Sigmoid colon (tissue), 7 donors: ENCODE measurements around the gene RHOV. TPM values are rescaled to one million over a fixed set of nuclear protein-coding genes. Genes with fewer than 3 reads are reported as not detected.
A peak's percentile ranks its signal among the peaks of the same experiment; 100 is the strongest.

Source experiments
- DNase-seq: peaks from one replicate; pipeline ENCODE4 v3.0.0-alpha.2; 2019
- H3K27ac ChIP-seq, 4 donors: fragments of 200-600 bp; sonication (generic); one replicate each; pipeline ENCODE4 v1.5.1; 2016 to 2019; ENCODE audit warnings: mild to moderate bottlenecking in 1 of 4
- H3K27me3 ChIP-seq, 3 donors: fragments of 200-600 bp; sonication (generic); one replicate each; pipeline ENCODE4 v1.5.1; 2019; ENCODE audit warnings: mild to moderate bottlenecking in 1 of 3
- H3K36me3 ChIP-seq, 4 donors: fragments of 200-600 bp; sonication (generic); one replicate each; pipeline ENCODE4 v1.5.1; 2016 to 2019
- H3K4me1 ChIP-seq, 4 donors: fragments of 200-600 bp; sonication (generic); one replicate each; pipeline ENCODE4 v1.5.1; 2017 to 2019
- H3K4me3 ChIP-seq, 4 donors: fragments of 200-600 bp; sonication (generic); one replicate each; pipeline ENCODE4 v1.5.1; 2017 to 2019; ENCODE audit warnings: mild to moderate bottlenecking in 2 of 4, moderate library complexity in 1 of 4
- H3K9me3 ChIP-seq, 4 donors: fragments of 200-600 bp in 3 of 4; sonication (generic) in 3 of 4; one replicate each; pipeline versions ENCODE4 v1.5.1 to v1.6.1; 2013 to 2019
- EP300 ChIP-seq, 4 donors: sonication (generic); formaldehyde crosslinking; IDR thresholded peaks; one replicate each; pipeline ENCODE4 v1.6.1; 2017; ENCODE audit warnings: antibody characterized with exemption in 4 of 4
- POLR2A ChIP-seq, 2 donors: fragments of 450-650 bp; IDR thresholded peaks; one replicate each; pipeline ENCODE4 v1.6.1; 2016; ENCODE audit warnings: antibody characterized with exemption in 2 of 2, mild to moderate bottlenecking in 2 of 2, moderate library complexity in 2 of 2
- POLR2AphosphoS5 ChIP-seq, 4 donors: sonication (generic); formaldehyde crosslinking; IDR thresholded peaks; one replicate each; pipeline ENCODE4 v1.6.1; 2017; ENCODE audit warnings: antibody characterized with exemption in 4 of 4
- WGBS, 2 donors: extraction: QIAGEN DNeasy Blood & Tissue Kit; methylation state at CpG; one replicate each; pipeline ENCODE4 v1.1.7; 2013; 5-methylcytosine and 5-hydroxymethylcytosine counted together
- intact Hi-C: fragments of 100-400 bp; cut with DNase I; formaldehyde crosslinking; loops from one replicate; pipeline ENCODE4 v1.15.1; 2023
- polyA plus RNA-seq, 3 donors: library from polyadenylated mRNA; stranded (reverse); fragments of 200-250 nt; gene quantifications; one replicate each; pipeline ENCODE4 v1.2.3, GENCODE V29; 2013
- total RNA-seq, 4 donors: library from RNA; depleted of rRNA; stranded (reverse); fragments of >200 nt; gene quantifications; one replicate each; pipeline ENCODE4 v1.1.0, GENCODE V29; 2016
- TF ChIP-seq, protein P1 (sequence below), 4 experiments: fragments of 450-650 bp in 3 of 4; fragments of 200-600 bp in 1 of 4; IDR thresholded peaks; one replicate each; pipeline ENCODE4 v1.5.1; 2016 to 2019; ENCODE audit warnings: antibody characterized with exemption in 4 of 4, mild to moderate bottlenecking in 3 of 4, moderate library complexity in 2 of 4
- donor health status: healthy with polysubstance abuse.
- donor health status: Bipolar disorder and iron deficiency.
- donor health status: healthy.

The RHOV gene, protein sequence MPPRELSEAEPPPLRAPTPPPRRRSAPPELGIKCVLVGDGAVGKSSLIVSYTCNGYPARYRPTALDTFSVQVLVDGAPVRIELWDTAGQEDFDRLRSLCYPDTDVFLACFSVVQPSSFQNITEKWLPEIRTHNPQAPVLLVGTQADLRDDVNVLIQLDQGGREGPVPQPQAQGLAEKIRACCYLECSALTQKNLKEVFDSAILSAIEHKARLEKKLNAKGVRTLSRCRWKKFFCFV
- not detected for total RNA-seq
- 1 to 10 TPM; 4.8 to 8.1 (median 5.2) TPM for polyA plus RNA-seq

GRCh38 chr15:40873694-40874561, at the start of gene RHOV:
Gene RHOV (minus strand): TSS chr15:40874234. CDS start chr15:40874139, 95 bp downstream.
- H3K36me3 ChIP-seq, result no peaks in the 10 kb centered on the region
- peak; percentile 72 for DNase-seq
- peaks cover 0 to 28% (median 22%) of the 10 kb centered on the region in 3 donors for H3K27me3 ChIP-seq
- peak within 1 kb of the TSS in 3 of 4 donors; percentile 41 to 56 (median 53) for H3K4me3 ChIP-seq
- peaks cover 0 to 15% (median 12%) of the 10 kb centered on the region in 4 donors for H3K4me1 ChIP-seq
- WGBS, 2 donors, result 1% methylated on average over 74 of the region's 74 CpGs
- TF ChIP-seq EP300 (IDR thresholded peaks at IDR 0.05) (no peak), POLR2AphosphoS5 (IDR thresholded peaks at IDR 0.05) (no peak), POLR2A (IDR thresholded peaks at IDR 0.05) (no peak)
- TF ChIP-seq, protein P1, sequence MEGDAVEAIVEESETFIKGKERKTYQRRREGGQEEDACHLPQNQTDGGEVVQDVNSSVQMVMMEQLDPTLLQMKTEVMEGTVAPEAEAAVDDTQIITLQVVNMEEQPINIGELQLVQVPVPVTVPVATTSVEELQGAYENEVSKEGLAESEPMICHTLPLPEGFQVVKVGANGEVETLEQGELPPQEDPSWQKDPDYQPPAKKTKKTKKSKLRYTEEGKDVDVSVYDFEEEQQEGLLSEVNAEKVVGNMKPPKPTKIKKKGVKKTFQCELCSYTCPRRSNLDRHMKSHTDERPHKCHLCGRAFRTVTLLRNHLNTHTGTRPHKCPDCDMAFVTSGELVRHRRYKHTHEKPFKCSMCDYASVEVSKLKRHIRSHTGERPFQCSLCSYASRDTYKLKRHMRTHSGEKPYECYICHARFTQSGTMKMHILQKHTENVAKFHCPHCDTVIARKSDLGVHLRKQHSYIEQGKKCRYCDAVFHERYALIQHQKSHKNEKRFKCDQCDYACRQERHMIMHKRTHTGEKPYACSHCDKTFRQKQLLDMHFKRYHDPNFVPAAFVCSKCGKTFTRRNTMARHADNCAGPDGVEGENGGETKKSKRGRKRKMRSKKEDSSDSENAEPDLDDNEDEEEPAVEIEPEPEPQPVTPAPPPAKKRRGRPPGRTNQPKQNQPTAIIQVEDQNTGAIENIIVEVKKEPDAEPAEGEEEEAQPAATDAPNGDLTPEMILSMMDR (IDR thresholded peaks at IDR 0.05), result peak in 1 of 4 experiments; percentile 9
- intact Hi-C loops, result no loop called here
- H3K9me3 ChIP-seq, result no peaks in the 10 kb centered on the region
- no peak within 1 kb of the TSS for H3K27ac ChIP-seq

- H3K9me3 ChIP-seq, result no peaks in the 10 kb centered on the region
- intact Hi-C loops, result no loop called here
- no peak for DNase-seq
- 91 to 92% methylated on average over 9 of the region's 9 CpGs for whole genome bisulfite sequencing, 2 donors
- TF ChIP-seq, protein P1 (IDR thresholded peaks at IDR 0.05), result no peak
- TF ChIP-seq POLR2AphosphoS5 (IDR thresholded peaks at IDR 0.05) (no peak), POLR2A (IDR thresholded peaks at IDR 0.05) (no peak), EP300 (IDR thresholded peaks at IDR 0.05) (no peak)
- peaks cover 0 to 30% (median 29%) of the 10 kb centered on the region in 4 donors for H3K4me1 ChIP-seq
- H3K27ac ChIP-seq, result no peak overlapping the region
- peaks cover 34 to 35% (median 35%) of the 10 kb centered on the region in 3 donors for H3K27me3 ChIP-seq
- no peak overlapping the region for H3K4me3 ChIP-seq
- no peaks in the 10 kb centered on the region for H3K36me3 ChIP-seq
Measured at GRCh38 chr15:40923551-40923950, 49.5 kb upstream of the RHOV start.

DNA sequence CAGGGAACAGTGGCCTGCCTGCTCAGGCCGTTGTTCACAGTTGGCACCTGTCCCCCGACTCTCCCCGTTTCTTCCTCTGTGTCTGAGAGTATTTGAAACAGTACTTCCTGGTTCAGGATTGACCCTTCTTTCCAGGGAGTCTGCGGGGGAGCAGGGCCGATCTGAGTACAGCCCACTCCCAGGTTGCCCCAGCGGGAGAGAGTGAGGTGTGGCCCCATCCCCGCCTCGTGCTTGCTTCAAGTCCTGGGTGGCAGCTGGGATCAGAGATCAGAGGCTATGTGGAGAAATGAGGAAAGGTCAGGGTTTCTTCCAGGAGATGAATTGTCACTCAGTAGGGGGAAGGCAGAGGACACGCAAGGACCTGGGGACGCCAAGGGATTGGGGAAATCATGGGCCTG, 48.6 kb upstream of the RHOV start:
- peaks cover 0 to 21% (median 20%) of the 10 kb centered on the region in 4 donors for H3K4me1 ChIP-seq
- H3K9me3 ChIP-seq, result no peaks in the 10 kb centered on the region
- no peak overlapping the region for H3K4me3 ChIP-seq
- peaks cover 25% of the 10 kb centered on the region in 3 donors for H3K27me3 ChIP-seq
- 16 to 67% methylated on average over 10 of the region's 10 CpGs for WGBS, 2 donors
- H3K27ac ChIP-seq, result no peak overlapping the region
- TF ChIP-seq POLR2AphosphoS5 (IDR thresholded peaks at IDR 0.05), result no peak
- TF ChIP-seq, protein P1 (IDR thresholded peaks at IDR 0.05), result no peak
- TF ChIP-seq EP300 (IDR thresholded peaks at IDR 0.05), result no peak
- TF ChIP-seq POLR2A (IDR thresholded peaks at IDR 0.05), result no peak
- no peaks in the 10 kb centered on the region for H3K36me3 ChIP-seq
- DNase-seq, result no peak
- intact Hi-C loops, result no loop called here

DNA sequence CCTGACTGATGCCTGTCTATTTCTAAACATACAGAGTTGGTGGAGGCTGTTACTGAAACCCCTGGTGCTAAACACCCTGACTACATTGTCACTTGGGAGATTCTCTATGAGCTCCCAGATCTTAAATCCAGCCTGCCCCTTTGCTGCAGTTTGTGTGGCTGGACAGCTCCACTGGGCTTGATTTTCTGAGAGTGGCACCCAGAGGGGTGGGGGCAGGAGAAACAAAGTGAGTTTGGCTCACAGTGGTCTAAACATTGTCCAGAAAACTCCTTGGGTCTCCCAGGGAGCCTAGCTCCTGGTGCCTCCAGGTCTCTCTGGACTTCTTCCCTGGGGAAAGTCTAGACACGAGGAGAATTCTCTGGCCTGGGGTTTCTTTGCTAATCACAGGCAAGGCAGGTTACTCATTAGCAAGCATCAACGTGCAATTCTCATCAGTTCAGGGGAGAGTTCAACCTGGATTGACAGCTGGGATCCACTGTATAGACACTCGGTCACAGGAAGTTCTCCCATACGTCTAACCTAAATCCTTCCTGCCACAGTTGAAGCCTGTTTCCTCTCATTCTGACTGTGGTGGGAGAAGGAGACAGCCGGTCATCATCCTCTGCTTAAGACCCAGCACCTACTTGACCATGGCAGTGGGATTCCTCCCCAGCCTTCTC, 48.0 kb upstream of the RHOV start:
- intact Hi-C loops, result no loop called here
- no peak for TF ChIP-seq EP300 (IDR thresholded peaks at IDR 0.05)
- TF ChIP-seq, protein P1 (IDR thresholded peaks at IDR 0.05), result no peak
- TF ChIP-seq POLR2AphosphoS5 (IDR thresholded peaks at IDR 0.05), result no peak
- no peak for TF ChIP-seq POLR2A (IDR thresholded peaks at IDR 0.05)
- 14 to 47% methylated on average over 5 of the region's 5 CpGs for WGBS, 2 donors

More for the DNA sequence above, 48.0 kb upstream of the RHOV start:
- Histone ChIP-seq H3K36me3 (no peaks in the 10 kb centered on the region), H3K27me3 (peaks cover 20% of the 10 kb centered on the region in 3 donors), H3K9me3 (no peaks in the 10 kb centered on the region), H3K4me3 (no peak overlapping the region), H3K4me1 (peaks cover 0 to 16% (median 15%) of the 10 kb centered on the region in 4 donors), H3K27ac (no peak overlapping the region)
- no peak for DNase-seq
